HG02763 (cell line): ENCODE measurements around the gene MAB21L1.

Experiments used
- ATAC-seq: cut with Tn5 transposase; IDR thresholded peaks from one replicate; pipeline ENCODE4 v1.9.1; 2021; ENCODE audit warnings: mild to moderate bottlenecking, moderate library complexity; ENCODE audit not compliant: unreplicated experiment

Gene MAB21L1

DNA sequence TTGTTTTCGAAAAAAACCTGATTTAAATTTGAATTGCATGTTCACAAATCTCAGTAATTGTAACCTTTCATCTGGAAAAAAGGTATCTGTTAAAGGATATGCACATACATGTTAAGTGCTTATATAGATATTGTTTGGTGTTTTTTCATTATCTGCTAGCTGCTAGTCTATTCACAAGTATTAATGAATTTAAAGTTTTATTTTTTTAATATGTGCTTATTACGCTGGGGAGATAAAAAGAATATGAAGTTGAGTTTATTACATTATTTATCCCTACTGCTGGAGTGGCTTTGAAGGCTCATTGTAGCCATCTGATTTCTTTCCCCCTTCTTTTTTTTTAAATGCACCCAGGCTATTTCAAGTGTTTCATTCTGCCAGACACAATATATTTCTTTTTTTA lies 3.9 kb upstream of the MAB21L1 start:
- no peak for ATAC-seq

DNA sequence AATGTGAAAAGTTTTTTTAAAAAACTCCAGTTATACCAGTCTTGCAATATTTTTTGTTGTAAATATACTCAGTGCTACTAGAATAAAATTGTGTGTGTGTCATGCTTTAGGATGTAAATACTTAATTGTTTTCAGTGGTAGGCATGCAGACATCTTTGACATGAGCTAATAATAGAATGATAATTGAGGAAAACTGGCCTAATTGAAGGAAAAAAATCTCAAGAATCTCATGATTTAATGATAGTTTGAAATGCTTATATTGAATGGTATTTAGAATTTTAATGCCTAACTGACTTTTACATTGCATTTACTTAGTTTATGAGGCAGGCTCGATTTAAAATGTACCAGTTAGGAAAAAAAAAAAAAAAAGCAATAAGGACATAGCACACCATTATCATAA lies 3.2 kb upstream of the MAB21L1 start:
- ATAC-seq = no peak

DNA sequence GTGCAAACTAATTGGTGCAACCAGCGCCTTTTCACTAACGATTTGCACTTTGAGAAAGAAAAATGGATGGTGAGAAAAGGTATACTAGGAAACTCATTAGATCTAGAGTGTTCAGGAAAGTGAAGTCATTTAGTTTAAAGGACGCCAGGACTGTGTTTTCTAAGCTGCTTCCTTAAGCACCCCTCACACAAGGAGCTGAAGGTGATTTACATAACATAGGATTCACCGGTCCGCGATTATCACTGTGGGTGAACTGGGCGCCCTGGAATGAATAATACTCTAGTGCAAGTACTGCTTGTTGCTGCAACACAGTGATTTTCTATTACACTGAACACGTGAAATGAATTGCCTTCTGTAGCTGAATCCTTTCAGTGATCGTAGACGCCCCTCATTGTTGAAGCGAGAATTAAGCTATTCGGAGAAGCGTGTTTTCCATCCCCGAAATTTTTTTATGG lies 2.6 kb upstream of the MAB21L1 start:
- ATAC-seq = no peak

DNA sequence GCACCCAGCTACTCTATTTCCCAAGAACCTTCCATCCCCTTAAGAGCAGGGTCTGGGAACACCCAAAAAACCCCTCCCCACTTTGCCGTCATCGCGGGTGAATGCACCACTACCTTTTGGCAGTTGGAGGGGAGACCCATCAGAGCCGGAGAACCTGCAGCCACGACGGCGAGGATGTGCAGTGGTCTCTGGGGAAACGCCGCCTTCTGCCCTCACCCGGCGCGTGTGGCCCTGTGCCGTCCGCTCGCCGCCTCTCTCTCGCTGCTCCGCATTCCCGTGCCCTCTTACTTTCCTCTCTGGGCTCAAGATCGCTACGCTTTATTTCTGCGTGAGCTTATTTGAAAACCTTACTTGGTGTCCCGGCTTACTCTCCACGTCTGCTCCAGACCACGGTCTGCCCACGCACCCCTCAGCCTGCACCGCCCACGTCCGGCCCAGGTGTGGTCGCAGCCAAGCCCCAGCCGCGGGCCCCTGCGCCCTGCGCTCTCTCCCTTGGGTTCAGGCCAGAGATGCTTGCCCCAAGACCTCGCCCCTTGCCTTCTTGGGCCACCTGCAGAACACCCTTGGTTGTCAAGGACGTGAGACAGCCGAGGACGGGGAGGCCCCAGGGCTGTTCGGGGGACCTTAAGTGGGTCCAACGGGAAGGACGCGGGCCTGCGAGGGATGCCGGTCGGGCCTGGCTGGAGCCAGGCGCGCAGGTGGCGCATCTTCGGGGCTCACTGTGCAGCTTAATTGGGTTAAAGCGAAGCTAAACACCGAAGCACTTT lies 2.0 kb upstream of the MAB21L1 start:
- ATAC-seq = no peak

DNA sequence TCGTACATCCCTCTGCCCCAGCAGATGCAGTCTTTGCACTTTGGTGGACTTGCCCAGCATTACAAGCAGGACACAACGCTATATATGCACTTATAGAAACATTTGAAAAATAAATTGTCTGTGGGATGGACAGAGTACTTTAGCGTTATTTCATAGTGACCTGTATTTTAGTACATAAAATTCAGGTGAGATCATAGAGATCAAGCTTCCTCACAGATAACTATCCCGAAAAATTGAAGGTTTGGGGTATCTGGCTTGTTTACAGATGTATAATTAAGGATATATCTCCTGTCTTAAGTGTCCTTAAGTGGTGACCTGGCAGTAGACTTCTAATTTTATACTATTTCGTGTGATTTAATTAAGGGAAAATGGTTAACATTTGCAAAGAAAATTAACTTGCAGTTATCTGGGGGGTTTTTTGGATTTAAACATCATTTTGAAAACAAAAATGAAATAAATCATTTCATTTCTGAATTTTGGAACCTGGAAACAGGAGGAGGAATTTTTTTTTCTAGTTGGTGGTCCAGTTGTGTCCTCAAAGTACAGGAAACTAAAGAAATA lies 977 bp upstream of the MAB21L1 start:
- ATAC-seq = no peak

DNA sequence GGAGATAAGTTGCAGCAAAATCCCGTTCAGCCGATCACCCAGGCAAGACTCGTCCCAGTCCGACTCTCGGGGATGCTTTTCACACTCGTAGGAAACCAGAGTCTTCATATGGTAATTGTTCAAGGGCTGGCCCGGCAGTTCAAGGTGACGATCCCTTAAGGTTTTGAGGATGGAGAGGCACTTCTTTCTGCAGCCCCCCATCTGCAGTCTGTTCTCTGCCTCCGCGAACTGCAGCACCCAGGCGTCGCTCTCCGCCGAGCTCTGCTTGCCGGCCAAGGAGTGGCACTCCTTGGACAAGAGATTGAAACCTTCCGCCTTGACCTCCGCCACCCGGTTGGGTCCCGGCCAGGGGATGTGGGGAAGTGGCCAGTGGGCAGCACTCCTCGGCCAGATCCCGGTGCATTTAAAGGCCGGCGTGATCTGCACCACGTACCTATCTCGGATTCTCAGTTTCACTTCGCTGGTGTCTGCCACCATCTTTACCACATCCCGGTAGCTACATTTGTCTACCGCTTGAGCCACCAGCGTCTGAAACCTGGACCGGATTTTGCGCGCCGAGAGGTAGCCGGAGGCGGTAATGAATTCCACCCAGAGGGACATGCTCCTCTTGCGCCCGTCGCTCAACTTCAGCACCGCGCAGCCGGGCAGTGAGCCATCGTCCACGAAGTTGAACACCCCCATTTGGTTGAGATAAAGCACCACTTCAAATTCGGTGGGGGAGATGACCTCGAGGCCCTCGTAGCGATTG lies 1.1 kb downstream of the MAB21L1 start:
- ATAC-seq = no peak

DNA sequence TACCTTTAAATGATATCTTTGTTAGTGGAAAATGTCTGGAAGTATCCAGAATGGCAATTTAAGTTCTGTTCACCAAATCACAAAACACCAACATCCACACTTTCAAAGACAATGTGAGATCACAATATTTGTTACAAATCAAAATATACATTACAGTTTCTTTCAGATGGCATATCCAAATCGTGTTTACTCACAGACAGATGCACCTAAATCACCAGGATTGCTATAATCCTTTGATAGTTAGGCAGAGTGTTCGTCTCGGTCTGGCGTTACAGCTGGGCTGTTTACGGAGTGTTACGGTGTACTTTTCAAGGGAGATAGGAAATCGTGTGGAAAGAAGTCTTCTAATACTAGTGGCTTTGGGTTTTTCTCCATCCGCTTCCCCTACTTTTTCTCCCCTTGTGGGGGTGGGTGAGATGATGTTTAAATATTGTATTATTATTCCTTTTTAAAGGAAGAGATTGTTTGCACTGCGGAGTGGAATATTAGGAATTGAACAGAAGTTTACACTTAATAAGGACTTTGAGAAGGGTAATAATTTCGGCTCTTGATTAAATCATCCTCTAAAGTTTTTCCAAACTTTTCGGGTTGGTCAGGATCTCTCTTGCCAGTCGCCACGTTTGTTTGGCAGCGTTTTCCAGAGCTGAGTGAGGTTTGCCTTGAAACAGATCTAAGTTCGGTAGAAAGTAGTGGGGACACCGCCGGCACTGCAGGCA lies 1.8 kb downstream of the MAB21L1 start:
- no peak for ATAC-seq

DNA sequence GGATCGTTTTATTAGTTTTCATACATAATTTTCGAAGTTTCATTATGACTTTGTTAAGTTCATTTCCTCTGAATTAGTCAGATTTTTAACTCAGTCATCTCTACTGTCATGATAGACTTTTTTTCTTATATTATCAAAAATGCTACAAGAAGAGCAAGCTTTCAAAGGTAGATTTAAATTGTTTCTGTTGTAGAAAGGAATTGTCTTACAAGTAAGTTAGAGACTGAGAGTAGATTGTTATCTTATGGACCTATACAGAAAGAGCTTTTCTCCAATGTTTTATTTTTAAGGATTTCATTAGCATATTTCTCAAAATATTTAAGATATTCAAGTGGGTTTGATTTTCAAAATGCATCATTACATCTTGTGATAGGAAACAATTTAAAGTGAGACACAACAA lies 2.7 kb downstream of the MAB21L1 start:
- ATAC-seq = no peak

DNA sequence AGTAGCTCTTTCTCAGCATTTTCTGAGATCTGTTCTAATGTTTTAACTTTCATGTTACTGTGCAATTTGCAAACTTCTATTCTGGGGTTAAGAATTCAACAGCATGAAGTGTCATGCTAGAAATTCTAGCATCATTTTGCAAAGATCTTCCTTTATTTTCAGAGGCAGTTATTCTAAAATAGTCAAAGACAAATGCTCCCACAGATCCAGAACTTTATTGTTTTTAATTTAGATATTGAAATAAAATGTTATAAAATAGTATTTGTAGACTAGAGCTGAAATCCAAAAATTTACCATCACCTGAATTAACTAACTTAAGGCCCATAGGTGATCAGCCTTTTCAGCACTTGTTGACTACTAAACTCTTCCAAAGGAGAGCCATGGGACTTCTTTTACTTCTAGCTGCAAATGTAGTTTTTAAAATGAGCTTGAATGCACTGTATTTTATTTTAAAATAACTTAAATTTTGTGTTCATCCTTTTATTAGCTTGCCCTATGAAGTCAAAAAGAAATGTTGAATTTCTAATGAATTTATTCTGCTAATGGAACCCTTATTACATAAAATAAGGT lies 3.2 kb downstream of the MAB21L1 start:
- no peak for ATAC-seq

DNA sequence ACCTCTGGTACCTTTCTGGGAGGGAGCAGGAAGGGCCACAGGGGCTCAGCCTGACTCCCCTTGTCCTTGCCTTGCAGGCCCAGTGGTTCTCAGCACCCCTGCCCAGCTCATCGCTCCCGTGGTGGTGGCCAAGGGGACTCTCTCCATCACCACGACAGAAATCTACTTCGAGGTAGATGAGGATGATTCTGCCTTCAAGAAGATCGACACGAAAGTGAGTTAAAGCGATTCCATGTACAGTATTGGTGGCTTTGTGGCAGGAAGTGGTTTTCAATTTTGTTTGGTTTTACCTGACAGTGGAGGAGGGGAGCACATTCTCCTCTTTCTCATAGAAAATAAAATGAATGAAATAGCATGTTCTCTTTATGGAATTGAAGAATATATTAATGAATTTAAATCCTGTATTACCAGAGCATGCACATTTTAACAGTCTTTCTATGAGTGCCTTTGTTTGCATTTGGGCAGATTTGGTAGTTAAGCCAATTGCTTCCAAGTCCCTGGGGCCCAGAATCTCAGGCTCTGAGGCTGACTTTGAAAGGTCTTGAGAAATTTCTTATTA lies 4.1 kb downstream of the MAB21L1 start:
- no peak for ATAC-seq

DNA sequence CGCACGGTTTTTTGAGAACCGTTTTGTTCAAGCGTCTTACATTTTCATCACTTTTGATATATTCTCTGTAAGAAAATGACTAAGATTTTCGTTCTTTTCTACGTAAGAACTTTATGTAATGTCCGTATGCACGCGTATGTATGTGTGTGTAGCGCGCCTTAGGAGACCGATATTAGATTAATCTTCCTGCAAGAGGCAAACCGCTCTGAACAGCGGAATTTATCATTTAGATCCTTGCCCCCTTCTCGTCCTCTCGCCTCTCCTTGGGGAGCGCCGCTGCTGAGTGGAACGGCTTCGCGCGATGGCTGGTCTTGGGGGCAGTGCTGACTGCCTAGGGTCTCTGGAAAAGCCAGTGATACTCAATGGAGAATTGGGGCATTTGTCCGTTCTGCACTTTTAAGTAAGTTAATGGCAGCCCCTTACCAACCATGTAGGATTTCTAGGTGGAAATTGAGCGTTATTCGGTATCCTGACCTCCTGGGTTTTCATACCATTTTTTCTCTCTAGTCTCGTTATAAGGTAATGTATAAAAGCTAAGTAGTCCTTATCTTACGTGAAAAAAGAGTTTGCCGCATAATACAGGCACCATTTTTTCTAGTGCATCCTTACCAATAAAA lies 4.7 kb downstream of the MAB21L1 start:
- ATAC-seq = no peak

DNA sequence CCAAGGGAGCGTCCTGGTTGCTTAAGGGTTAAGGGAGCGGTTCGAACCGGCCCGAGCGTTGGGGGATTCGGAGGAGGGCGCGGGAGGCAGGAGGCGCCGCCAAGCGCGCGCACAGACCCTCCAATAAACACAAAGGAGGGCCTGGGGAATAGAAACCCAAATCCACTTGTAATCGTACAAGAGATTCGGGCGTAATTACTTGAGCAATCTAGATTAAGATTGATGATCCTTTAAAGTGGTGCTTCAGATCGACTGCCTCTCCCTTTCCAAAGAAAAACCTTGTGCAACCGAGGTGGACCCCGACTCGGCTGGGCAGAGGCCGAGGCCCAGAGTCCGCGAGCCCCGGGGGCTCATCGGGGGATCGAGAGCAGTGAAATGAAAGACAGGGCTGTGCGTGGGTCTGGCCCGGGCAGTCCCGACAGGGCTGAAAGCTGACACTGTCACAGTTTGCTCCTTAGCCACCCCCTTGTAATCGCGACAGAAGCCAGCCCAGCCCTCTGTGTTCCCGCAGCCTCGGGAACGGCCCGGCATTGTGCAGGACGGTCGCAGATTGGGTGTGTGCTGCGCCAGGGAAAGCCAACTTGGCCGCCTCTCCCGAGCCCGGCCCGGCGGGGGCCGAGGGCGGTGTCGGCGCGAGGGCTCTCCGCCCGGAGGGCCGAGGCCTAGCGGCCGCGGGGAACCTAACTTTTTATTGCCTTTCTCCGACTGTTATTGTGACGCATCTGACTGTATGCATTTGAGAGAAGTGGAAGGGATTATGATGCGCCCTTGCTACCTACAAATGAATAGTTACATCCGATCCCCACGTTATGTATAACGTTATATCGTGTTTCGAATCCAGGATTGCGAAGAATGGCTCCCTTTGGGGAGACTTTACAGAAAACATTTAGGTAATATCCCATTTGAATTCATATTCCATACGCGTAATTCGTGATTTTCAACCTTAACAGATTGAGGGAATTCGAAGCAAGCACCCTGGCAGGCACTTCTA lies 5.5 kb downstream of the MAB21L1 start:
- no peak for ATAC-seq

DNA sequence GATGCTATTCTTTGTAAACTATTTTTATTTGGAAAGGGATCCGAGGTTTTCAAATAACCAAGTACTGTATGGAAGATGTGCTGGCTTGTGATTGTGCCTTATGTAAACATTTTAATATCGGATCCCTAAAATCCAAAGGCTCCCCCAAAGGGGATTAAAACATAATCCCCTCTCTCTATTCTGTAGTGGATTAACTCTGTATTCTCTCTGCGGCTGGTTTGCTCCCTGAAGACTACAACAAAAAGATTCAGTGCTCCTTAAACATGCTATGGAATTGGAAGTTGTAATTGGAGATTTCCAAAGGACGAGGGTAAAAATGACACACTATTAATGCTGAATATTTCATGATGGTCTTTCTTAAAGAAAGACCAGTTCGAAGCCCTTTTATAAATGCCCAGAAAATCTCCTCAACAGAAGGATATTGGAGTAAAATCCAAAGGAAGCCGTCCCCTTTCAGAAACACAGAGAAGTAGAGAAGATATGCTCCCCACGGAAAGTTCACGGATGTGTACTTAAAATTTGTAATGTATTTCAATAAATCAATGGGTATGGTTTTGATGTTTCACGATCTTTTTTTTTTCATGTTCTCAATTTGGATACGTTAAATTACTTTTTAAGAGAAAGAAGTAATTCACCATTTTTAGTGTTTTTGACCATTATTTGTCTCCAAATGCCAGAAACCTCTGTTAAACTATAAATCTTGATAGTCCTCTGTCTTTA lies 6.5 kb downstream of the MAB21L1 start:
- ATAC-seq = no peak

DNA sequence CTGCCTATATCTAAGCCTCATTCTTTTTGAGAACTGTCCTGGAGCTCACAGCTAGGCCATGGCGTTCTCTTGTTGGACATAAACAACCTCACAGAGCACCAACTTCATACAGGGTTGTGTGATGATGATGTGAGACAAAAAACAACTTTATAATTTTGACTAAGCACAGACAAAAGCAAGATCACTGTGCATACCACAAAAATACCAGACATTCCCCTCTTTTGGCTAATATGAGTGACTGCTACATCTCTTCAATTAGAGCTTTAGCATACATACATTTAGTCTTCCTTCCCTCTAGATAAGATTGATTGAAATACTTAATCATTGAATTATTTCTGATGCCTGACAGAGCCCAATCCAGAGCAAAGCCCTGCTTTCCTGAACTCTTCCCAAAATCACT lies 8.3 kb downstream of the MAB21L1 start:
- no peak for ATAC-seq

DNA sequence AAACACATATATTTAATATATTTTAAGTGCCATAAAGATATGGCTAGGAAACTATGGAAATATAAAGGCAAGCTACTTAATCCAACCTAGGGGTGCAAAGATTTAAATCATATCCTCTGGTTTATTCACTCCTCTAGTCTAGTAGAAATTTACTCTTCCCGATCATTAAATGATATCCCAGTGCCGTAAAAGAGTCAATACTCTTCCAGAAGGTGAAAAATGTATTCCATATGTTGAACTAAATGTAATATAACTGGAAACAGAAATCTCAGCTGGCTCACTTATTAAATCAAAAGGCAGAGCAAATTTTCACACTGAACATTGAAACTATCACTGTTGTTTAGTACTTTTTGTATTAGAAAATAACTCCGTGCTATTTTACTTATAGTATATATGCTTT lies 11.1 kb downstream of the MAB21L1 start:
- ATAC-seq = no peak

DNA sequence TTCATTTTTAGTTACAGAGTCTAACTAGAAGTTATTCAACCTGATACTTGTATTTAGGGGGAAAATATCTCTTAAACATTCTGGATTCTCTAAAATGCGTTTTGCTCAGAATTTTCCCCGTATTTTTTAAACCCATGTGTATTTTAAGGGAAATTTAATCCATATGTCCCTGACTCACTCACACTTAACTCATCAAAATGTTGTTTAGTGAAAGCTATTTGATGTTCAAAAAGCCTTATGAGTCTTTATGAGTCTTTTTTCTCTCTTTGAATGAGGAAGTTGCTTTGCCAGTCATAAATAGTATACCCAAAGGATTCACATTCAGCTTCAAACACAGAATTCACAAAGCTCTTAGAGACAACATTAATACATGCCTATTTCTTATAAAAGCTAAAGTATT lies 16.4 kb downstream of the MAB21L1 start:
- ATAC-seq = no peak

DNA sequence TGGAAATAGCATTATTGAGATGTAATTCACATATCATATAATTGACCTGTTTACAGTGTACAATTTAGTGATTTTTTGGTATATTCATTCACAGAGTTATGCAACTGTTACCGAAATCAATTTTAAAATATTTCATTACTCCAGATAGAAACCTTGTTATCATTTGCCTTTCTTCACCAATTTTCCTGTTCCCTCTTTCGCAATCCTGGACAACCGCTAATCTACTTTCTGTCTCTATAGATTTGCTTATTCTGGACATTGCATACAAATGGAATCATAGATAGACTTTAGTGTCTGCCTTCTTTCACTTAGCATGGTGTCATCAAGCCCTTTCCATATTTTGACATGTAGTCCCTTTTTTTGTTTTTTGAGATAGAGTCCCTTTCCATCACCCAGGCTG lies 19.2 kb downstream of the MAB21L1 start:
- ATAC-seq = no peak

DNA sequence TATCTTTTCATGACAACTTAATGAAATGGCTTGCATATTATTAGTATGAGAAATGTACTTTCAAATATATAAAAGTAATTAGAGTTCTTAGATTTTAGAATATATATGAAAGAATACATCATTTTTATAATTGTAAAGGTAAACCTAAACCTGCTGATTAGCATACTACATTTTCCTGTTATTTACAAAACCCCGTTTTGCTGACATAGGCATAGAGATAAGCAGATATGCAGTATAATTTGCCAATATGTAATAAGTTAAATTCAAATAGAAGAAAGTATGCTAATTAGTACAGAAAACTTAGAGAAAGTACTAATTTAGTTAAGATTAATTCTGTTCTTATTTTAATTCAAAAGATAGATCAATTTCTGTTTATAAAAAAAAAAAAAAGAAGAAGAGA lies 21.5 kb downstream of the MAB21L1 start:
- no peak for ATAC-seq

DNA sequence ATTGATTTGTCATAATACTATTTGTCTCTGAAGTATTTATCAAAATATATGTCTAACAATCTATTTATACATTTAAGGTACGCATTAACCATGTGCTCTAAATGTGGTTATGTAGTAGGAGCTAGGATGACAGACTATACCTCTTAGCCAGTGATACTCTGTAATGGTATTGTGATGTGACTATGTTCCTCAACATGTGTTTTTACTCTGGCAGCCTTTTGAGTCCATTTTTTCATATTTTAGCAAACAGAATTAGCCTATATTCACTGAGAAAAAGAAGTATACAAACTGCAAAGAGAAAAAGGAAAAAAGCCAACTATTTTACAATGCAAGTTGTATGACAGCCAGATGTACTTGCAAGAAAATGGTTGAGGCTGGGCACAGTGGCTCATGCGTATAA lies 26.7 kb downstream of the MAB21L1 start:
- no peak for ATAC-seq
